HG02885 (cell line): Measurements from ENCODE around the gene CPA1.

Source experiments
- ATAC-seq: cut with Tn5 transposase; IDR thresholded peaks from one replicate; pipeline ENCODE4 v1.9.1; 2021; ENCODE audit warnings: mild to moderate bottlenecking; ENCODE audit not compliant: unreplicated experiment, poor library complexity

CPA1 gene

DNA sequence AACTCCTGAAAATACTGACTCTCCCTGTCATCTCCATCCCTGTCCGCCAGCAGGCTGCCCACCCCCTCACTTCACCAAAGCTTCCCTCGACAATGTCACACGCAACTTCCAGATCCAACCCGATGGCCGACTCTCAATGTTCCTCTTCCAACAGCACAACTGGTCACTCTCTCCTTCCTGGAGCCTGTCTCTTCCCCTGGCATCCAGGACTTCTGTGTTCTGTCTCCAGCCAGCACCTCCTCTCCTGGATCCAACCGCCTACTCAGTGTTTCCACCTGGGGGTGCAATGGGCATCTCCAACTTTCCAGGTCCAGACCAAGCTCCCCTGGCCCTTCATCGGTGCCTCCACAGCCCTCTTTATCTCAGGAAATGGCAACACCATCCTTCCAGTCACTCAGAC is 27.1 kb upstream of the CPA1 start:
- ATAC-seq: no peak

DNA sequence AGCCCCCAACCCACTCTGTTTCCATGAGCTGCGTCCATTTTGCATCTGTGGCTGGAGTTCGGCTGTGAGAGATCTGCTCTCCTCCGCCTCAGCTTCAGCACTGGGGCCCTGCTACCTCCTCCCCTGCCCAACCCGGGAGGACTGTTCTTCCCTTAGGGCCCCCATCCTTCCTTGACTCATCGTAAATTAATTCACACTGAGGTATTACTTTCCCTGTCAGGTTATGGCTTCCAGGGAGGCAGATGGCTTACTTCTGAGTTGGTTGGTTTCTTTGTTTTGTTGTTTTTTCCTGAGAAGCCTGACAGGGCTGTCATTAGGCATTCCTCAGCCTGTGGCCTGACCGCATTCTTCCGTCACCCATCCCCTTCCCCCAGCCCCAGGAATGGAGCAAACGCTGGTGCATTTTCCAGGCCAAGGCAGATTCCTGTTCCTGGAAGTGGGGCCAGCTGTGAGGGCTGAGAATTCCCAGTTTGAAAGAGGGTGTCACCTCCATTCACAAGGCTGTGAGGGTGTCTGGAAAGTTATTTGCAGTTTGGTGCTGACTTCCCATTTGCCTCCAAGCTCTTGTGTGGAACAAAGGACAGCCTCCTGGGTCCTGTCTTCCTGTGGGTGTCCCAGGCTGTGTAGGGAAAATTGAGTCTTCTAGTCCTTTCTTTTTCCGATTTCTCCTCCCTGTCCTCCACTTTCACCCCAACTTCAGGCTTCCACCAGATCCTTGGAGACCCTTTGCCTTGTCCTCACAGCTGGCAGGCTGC is 24.0 kb upstream of the CPA1 start:
- ATAC-seq: no peak

DNA sequence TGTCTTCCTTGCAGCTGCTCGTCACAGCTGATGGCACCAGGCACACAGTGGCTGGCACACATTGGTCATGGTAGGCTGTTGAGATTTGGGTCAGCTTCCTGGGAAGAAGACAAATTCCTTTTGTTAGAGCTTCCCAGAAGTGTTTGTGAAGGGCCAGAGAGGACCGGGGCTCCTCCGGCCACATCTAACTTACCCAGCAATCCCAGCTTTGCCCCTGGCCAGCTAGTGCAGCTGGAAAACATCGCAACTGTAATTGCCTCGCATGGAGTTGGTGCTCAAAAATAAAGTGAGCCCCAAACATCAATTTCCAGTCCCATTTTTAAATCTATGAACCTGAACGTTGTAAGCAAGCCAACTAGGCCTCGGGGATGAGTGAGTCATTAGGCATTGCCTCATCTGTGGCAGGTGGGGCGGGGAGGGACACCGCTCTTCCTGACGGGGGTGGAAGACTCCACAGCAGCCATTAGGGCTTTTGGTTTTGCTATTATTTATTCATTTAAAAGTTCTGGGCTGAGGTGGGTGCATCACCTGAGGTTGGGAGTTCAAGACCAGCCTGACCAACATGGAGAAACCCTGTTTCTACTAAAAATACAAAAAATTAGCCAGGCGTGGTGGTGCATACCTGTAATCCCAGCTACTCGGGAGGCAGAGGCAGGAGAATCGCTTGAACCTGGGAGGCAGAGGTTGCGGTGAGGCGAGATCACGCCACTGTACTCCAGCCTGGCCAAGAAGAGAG is 23.2 kb upstream of the CPA1 start:
- no peak for ATAC-seq

DNA sequence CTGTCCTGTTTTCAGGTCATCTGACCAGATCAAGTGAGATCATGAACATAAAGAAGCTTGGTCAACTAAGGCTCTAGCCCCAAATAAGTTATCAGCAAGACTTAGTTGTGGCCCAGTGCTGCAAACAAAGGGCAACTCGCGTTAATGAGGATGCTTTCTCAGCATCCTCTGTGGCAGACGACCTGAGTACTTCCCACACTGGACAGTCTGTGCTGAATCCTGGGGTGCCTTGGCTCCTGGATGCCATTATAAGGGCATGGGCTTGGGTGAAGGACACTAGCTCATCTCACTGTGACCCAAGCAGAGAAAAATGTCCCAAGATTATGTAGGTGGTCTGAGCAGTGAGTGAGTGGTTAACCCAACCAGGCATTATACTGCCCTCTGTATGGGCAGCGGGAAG is 21.8 kb upstream of the CPA1 start:
- no peak for ATAC-seq

DNA sequence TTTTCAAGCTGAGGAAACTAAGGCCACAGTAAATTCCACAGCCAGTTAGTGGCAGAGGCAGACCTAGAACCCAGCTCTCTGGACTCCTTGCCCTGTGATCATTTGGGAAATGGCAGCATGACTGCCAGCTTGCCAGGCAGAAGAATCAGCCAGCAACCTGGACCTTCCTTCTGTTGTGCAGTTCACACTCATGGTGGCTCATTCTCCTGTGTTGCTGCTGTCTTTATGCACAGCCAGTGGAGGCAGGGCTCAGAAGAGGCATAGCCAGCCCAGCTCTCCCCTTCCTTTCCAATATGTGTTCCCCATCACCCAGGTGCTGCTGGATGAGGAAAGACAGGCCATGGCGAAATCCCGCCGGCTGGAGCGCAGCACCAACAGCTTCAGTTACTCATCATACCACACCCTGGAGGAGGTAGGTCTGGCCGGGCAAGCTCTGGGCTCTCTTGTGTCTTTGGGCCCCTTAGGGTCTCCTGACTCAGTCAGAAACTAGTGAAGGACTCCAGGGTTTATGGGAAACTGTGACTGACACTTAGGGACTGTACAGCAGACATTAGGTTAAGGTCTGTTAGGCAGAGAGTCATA is 20.9 kb upstream of the CPA1 start:
- ATAC-seq: no peak

DNA sequence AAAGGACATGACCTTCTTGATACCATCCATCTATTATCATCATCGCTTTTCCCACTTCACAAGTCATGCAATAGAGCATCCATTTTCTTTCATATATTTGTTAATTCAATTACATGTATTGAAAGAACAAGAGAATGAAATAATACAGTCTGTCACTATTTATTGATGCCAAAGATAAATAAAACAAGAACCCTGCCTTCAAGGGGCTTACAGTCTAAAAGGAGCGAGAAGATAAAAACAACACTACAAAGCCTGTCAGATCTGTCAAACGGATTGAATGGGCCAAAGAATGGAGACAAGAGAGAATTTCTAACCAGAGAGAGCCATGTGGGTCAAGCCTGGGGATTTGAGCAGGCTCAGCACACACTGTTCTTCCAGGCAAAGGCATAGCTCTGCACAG is 19.8 kb upstream of the CPA1 start:
- ATAC-seq: no peak

DNA sequence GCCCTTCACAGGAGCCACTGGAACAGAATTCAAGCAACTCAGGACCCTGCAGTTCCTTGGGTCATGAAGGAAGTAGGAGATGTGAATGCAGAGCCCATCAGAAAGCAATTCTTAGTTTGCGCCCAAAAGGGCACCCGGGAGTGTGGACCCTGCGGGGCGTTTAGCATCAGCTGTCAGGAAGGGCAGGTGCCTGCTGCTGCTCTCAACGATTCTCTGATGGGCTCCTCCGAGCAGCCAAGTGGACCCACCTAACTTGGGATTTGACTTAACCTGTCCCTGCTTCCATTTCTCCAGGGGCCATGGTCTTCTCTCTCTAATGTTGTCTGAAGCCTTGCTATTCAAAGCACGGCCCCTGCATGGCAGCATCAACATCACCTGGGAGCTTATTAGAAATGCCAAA is 18.6 kb upstream of the CPA1 start:
- no peak for ATAC-seq

DNA sequence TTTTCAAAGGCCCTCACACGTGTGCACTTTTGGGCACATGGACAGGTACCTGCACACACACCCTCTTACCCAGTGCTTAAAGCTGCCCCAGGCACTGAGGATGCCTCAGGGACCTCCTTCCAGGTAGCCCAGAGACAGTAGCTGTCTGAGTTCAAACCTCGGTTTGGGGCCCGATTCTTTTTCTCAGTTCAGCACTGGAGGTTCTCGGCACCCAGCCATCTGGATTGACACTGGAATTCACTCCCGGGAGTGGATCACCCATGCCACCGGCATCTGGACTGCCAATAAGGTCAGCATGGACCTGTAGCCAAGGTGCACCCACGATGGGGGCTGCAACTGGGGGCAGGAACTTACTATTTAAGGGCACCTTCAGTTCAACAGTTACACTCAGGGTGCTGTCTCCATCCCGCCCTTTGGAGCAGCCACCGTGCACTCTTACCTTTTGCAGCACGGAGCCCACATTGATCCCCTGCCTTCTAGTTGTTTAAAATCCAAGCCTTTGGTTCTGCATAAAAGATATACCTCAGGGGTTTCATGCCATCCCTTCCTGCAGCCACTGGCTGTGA is 18.0 kb upstream of the CPA1 start:
- no peak for ATAC-seq

DNA sequence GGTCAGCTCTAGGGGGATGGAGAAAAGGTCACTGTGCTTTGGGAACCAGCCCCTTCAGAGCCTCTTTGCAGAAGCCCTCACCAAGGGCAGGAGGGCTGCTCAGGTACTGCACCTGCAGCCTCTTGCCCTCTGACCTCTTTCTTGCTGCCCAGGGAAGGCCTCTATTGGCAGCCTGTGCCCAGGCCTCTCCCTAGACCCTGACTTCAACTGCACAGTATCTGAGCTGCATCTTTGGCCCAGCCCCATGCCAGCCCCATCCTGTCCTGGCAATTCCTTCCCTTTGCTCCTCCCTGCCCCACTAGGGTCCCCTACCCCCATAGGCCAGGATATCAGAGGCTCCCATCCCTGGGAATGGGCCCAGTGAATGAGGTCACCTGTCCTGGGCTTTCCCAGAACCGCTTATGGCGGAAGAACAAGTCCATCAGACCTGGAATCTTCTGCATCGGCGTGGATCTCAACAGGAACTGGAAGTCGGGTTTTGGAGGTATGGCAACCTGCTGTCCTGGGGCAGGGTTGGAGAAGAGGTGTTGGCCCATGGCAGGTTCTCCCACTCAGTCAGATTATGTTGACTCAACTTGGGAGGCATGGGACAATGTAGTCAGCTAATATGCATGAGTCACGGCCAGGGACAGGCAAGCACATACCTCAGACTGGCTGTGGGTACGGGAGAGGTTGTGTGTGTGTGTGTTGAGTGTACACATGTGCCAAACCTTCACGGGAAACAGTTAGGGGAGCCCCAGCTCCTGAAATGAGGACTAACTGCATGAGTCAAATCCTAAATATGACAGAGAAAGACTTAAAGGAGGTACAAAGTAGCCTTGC is 17.1 kb upstream of the CPA1 start:
- ATAC-seq: no peak

DNA sequence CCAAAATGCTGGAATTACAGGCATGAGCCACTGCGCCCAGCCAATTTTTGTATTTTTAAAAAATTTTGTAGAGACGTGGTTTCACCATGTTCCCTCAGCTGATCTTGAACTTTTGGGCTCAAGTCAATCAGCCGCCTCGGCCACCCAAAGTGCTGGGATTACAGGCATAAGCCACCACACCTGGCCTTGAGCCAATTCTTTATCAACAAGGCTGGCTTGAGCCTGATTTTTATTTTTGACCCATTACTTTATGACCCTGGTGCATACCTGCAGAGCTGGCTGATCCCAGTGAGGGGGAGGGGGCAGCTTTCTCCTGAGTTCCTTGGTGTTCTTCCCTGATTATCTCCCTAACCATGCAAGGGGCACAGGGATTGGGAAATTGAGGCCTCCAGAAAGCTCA is 15.8 kb upstream of the CPA1 start:
- ATAC-seq: no peak

DNA sequence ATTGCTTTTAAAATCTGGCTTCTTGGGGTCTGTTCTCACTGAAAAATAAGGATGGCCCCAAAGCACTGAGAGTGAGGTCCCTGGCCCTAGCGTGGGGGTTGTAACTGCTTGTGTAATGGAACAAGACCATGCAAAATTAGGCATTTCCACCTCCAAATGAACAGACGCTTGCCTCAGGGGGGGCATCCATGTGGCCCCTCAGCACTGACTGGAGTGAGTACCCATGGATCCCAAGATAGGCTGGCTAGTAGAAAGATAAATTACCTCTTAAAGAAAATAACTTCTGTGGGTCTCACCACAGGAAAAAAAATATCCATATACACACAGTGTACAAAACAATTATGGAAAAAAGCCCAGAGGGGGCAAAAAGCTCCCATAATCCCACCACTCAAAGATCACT is 15.2 kb upstream of the CPA1 start:
- no peak for ATAC-seq

DNA sequence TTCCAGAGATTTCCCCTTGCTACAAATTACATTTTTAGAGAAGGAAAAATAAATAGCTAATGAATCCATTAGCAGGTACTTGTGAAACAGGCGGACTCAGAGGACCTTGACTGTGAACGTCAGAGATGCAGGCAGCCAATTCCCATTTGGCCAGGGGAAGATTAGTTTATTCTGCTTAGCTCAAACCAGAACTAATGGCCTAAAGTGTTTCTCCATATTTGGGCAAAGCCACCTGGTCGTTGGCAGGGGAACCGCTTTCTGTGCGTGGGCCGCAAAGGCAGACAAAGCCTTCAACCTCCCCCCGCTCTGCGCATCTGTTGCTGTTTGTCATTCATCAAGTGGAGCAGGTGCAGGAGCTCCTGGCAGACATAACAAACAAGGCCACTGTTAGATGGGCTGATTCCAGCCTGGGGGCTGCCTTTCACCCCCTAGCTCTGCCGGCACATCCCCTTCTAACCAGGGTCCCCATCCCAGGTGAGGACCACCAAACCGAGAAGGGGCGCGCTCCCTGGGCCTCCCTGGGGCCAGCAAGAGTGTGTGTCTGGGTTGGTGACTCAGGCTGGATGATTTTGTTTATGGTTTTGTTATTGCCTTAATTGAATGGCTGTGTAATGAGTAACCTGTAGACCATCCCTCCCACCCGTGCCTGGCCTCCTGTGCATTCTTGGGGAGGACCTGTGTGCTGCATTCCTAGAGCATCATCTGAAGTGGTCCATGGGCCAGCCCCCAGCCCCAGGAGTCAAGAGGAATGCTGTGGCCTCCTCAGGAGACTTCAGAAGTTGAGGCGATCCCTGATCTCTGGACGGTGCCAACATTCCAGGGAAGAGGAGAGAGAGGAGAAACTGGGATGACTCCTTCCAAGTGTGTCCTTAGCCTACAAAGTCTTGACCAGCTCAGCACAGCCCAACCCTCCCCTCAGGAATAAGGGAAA is 14.5 kb upstream of the CPA1 start:
- ATAC-seq: no peak

DNA sequence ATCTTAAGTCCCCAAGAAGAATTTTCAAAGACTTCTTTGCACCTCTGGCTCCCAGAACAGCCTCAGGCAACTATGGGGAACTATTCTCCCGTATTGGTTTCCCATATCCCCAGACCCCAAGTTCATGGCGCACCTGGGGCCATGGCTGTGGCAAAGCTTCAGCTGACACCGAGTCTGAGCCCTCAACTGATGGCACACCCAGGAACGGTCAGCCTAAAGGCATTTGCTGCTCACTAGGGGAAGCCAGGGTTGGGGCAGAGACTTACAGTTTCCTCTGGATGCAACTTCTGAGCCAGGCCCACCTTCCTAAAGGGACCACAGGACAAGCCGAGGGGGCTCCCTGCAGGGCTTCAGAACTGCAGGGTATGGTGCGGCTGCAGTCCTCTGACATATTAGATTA is 13.7 kb upstream of the CPA1 start:
- no peak for ATAC-seq

DNA sequence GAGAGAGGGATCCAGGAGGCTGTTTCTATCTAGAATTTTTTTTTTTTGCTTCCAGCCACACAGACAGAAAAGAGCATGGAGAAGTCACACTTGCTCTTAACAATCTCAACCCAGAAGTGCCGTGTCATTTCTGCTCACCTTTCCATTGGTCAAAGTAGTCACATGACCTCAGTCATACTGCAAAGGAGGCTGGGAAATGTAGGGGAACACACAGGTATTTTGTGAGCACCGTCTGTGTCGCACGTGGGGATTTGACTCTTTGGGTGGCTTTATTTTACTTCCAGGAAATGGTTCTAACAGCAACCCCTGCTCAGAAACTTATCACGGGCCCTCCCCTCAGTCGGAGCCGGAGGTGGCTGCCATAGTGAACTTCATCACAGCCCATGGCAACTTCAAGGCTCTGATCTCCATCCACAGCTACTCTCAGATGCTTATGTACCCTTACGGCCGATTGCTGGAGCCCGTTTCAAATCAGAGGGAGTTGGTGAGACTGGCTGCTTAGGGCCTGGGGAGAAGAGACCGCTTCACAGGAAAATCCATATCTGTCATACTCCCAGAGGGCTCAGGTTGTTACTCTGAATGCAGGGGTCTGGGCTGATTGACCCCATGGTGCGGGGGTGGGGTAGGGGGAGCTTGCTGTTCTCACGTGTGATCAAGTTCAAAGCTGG is 13.1 kb upstream of the CPA1 start:
- no peak for ATAC-seq

DNA sequence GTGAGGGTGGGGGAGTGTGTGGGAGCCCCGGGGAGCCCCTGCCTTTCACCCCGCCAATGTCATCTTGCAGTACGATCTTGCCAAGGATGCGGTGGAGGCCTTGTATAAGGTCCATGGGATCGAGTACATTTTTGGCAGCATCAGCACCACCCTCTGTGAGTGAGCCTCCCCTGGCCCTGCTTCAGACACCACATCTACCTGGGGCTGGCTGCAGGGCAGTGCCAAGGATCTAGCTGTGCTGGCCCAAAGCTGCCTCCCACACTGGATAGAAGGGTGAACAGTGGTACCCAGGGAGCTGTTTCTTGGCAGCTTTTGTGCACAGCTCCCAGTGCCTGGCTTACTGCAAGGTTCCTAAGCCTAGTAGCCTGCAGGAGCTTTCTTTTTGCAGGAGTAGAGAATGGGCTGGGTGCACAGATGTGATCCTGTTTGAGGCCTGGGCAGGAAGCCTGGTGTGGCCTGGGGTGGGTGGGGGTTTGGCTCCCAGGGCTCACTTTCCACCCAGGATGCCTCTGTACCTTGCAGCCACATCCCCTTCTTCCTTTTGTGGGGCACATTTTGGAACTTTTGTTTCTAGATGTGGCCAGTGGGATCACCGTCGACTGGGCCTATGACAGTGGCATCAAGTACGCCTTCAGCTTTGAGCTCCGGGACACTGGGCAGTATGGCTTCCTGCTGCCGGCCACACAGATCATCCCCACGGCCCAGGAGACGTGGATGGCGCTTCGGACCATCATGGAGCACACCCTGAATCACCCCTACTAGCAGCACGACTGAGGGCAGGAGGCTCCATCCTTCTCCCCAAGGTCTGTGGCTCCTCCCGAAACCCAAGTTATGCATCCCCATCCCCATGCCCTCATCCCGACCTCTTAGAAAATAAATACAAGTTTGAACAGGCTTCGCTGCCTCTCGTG is 12.2 kb upstream of the CPA1 start:
- no peak for ATAC-seq

DNA sequence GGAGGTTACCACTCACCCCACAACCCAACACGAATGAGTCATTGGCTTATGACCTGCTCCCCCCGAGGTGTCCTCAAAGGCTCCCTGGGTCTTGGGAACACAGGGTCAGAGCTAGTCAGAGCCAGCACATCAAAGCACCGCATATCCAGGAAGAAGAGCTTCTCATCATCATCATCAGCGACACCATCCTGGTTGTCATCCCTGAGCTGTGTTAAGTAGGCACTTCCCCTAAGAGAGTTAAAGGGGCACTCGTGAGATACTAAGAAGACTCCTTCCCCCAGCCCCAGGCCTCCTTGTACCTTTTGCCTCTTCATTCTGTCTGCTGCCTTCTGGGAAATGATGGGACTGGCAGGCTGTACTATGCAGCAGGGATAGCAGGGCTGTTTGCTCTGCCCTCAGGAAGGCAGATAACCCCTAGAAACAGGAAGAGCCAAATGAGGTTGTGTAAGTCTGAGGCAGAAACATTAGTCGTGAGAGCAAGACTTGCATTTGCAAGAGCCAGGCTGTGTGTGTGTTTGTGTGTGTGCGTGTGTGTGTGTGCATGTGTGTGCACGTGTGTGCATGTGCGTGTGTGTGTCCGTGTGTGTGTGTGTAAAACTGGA is 11.1 kb upstream of the CPA1 start:
- no peak for ATAC-seq

DNA sequence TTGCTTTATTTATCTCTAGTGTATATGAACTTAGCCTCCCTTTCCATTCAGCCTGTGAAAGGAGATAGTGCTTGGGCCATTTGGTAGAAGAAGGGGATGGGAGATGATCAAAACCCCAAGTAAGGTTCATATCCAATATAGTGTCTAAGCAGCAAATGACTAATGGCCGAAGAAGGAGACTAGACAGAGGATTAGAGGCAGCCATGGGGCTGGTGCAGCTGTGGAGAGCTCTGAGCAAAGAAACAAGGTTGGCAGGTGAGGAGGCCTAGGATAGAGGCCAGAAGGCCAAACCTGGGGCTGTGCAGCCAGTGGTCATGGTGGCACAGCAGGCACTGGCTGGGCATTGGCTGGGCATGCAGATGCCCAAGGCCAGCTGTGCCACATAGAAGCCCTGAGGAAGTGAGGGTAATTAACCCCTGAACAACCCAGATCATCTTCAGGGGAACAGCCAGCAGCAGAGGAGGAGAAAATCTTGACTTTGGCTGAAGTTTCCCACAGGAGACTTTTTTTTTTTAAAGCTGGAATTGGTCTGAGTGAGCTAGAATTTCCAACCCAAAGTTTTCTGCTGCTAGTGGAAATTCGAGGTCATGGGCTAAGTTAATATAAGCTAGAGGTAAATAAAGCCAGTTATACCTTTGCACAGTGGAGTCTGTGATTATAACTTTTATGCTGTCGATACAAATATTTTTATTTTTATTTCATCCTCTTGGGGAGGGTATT is 10.3 kb upstream of the CPA1 start:
- ATAC-seq: no peak
